Chondrocyte (in vitro differentiated cells): ENCODE results near the gene S100PBP. TPM values are rescaled to one million over a fixed set of nuclear protein-coding genes. Genes with fewer than 3 reads are reported as not detected.

Source experiments
- DNase-seq: peaks from one replicate; pipeline ENCODE4 v3.0.0; 2021; ENCODE audit warnings: mixed read lengths, low spot score
- H3K27ac Mint-ChIP-seq: one replicate; pipeline ENCODE4 v1.8.0; 2021; ENCODE audit warnings: mild to moderate bottlenecking, moderate library complexity, mixed read lengths; ENCODE audit not compliant: unreplicated experiment
- H3K27me3 Mint-ChIP-seq: 2 replicates; pipeline ENCODE4 v1.8.0; 2021; ENCODE audit warnings: low read depth, mixed read lengths
- H3K36me3 Mint-ChIP-seq: 2 replicates; pipeline ENCODE4 v1.8.0; 2021; ENCODE audit warnings: low read depth, mixed read lengths
- H3K4me1 Mint-ChIP-seq: 2 replicates; pipeline ENCODE4 v1.8.0; 2021; ENCODE audit warnings: low read depth, mild to moderate bottlenecking, mixed read lengths
- H3K4me3 Mint-ChIP-seq: one replicate; pipeline ENCODE4 v1.8.0; 2021; ENCODE audit warnings: mild to moderate bottlenecking, moderate library complexity, mixed read lengths; ENCODE audit not compliant: unreplicated experiment
- H3K9me3 Mint-ChIP-seq: 2 replicates; pipeline ENCODE4 v1.8.0; 2021; ENCODE audit warnings: low read depth, mixed read lengths
- total RNA-seq: library from RNA; stranded (reverse); gene quantifications from 3 replicates; pipeline ENCODE4 v1.2.1, GENCODE V29; 2021
- TF ChIP-seq, protein P1 (sequence below): fragments of 200-600 bp; sonication (generic); IDR thresholded peaks from 2 replicates; pipeline ENCODE4 v1.5.0; 2021; ENCODE audit warnings: antibody characterized with exemption, mild to moderate bottlenecking, moderate library complexity

Gene S100PBP
- total RNA-seq, 1 donor from 2014 or later: 40.5 TPM

DNA sequence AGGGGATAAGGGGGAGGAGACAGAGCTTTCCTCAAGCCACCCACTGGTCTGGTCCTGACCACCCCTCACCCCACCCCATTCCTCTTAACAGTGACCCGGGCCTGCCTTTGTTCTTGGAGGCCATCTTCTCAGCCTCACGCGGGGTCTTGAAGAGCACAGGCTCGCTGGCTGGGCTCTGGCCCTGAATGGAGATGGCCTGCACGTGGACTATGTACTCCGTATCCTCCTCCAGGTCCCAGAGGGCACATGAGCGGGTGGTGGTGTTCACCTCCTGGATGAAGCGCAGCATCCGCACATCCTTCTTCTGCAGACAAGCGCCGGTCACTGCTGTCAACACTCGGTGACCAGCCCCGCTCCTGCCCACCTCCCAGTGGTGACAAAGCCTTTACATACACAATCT, 50.6 kb downstream of the S100PBP start:
- DNase-seq: no peak
- TF ChIP-seq, protein P1, sequence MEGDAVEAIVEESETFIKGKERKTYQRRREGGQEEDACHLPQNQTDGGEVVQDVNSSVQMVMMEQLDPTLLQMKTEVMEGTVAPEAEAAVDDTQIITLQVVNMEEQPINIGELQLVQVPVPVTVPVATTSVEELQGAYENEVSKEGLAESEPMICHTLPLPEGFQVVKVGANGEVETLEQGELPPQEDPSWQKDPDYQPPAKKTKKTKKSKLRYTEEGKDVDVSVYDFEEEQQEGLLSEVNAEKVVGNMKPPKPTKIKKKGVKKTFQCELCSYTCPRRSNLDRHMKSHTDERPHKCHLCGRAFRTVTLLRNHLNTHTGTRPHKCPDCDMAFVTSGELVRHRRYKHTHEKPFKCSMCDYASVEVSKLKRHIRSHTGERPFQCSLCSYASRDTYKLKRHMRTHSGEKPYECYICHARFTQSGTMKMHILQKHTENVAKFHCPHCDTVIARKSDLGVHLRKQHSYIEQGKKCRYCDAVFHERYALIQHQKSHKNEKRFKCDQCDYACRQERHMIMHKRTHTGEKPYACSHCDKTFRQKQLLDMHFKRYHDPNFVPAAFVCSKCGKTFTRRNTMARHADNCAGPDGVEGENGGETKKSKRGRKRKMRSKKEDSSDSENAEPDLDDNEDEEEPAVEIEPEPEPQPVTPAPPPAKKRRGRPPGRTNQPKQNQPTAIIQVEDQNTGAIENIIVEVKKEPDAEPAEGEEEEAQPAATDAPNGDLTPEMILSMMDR: no peak
- peaks cover 21% of the 10 kb centered on the region for H3K4me1 Mint-ChIP-seq
- H3K36me3 Mint-ChIP-seq: no peaks in the 10 kb centered on the region
- H3K4me3 Mint-ChIP-seq: no peak overlapping the region
- H3K27ac Mint-ChIP-seq: no peak overlapping the region
- no peaks in the 10 kb centered on the region for H3K9me3 Mint-ChIP-seq
- no peaks in the 10 kb centered on the region for H3K27me3 Mint-ChIP-seq

DNA sequence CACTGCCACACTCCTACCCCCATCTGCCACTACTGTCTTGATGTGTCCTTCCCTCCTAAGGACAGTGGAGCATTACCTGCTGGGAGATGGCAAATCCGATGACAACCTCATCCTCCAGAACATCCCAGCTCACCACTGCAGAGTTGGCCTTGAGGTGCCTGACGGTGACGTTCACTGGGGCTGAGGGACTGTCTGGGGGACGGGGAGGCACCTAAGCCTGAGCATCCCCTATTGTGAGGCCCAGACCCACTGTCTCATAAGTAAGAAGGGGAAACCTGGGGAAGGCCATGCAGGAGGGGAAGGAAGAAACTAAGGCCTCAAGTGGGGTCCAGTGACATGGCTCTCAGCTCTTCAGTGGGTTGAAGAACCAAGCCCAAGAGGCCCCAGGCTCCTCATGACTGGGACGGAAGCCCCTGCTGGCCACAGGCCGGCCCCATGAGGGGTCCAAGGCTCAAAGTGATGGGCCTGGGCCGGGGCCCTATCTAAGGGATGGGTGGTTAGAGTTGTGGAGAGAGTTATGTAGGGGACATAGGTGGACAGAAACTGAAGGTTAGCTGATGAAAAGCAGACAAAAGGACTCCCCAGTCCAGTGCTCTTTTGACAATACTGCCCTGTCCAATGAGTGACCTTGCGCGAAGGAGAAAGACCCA, 51.5 kb downstream of the S100PBP start:
- Mint-ChIP-seq H3K4me1 (peaks cover 21% of the 10 kb centered on the region), H3K27me3 (no peaks in the 10 kb centered on the region), H3K27ac (no peak overlapping the region), H3K36me3 (no peaks in the 10 kb centered on the region), H3K4me3 (peak overlapping the region; percentile 69), H3K9me3 (no peaks in the 10 kb centered on the region)
- DNase-seq: no peak
- TF ChIP-seq, protein P1: no peak

DNA sequence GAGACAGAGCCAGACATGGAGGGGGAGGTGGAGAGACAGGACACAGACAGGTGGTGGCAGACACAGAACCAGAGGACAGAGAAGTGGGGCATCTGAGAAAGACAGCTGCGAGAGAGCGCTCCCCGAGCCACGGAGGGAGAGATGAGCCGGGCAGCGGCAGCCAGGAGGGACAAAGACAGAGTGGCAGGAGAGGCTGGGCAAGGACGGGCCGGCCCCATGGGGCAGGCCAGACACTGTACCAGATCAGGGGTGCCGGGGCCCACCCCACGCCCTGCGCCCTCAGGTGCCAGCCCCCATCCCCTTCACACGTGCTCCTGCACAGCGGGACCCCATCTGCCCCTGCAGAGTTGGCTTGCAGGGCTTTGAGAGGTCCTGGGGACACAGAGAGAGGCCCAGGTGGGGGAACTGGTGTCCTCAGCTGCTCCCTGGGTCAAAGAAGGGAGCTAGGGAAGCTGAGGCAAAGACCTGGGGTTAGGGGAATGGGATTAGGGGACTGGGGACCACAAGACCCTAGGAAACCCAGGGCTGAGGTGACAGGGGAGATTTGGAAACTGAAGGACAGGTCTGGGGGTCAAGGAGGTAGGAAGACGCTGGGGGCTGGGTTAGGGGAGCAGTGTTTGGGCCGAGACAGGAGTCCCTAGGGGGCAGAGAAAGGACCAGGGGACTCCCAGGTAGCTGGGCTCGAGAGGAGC, 52.6 kb downstream of the S100PBP start:
- Mint-ChIP-seq H3K9me3 (no peaks in the 10 kb centered on the region), H3K4me3 (peak overlapping the region; percentile 69), H3K27me3 (no peaks in the 10 kb centered on the region), H3K4me1 (peaks cover 23% of the 10 kb centered on the region), H3K36me3 (no peaks in the 10 kb centered on the region), H3K27ac (peak overlapping the region; percentile 49)
- DNase-seq: no peak
- TF ChIP-seq, protein P1: no peak

DNA sequence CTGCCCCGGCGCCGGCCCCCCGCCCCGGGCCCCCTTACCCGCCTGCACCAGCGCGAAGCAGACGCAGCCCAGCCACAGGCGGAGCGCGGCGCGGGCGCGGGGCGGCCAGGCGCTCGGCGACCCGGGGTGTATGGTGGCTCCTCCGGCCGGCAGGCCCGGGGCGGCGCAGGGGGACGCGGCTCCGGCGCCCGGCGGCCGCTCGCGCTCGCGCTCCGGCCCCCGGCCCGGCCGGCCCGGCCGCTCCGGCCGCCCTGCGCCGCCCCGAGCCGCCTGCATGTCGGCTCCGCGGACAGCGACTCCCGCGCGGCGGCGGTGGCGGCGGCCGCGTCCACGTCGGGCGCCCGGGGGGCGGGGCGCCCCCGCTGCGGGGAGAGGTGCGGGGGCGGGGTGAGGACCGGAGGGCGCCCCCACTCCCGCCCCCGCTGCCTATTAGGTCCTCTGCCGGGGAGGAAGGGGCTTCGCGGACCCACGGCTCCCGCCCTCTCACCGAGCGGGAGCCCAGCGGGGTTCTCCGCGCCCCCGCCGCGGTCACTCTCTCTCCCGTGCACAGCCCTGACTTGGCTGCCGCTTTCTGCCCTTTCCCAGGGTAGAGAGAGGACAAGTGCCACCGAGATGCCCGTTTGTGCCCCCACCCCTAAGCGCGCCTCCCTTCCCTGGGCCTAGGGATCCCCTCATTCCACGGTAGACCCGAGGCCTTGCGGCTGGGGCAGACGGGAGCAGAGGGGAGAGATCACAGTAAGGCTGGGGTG, 53.3 kb downstream of the S100PBP start, which contains the start of gene FNDC5:
TSS of gene FNDC5 (minus strand) at position 298 of the 749 bp plus-strand sequence.
- DNase-seq: no peak
- Mint-ChIP-seq H3K4me3 (peak within 1 kb of the TSS; percentile 71), H3K9me3 (no peaks in the 10 kb centered on the region), H3K36me3 (no peaks in the 10 kb centered on the region), H3K4me1 (peaks cover 27% of the 10 kb centered on the region), H3K27me3 (peaks cover 7% of the 10 kb centered on the region), H3K27ac (peak within 1 kb of the TSS; percentile 49)
- TF ChIP-seq, protein P1: no peak
